Caco-2 (cell line): ENCODE data around the gene CCR5AS.
"Not testable (repeated sequence)": the region's sequence is repeated elsewhere in the genome, so short reads cannot be mapped to it uniquely, and the experiment has no call there.

Source experiments
- BruUV-seq: library from RNA; stranded (reverse); fragments of 400-500 nt; replicated peaks from 2 replicates; lab custom pipeline; 2021; lab: Mats Ljungman, UMichigan
- CTCF ChIA-PET: fragments of 300-600 bp; sonication (Branson Sonifier 250); formaldehyde crosslinking; loops from one replicate; lab custom pipeline; 2022; ENCODE audit warnings: antibody characterized with exemption; lab: Charles Lee
- POLR2A ChIA-PET: fragments of 300-600 bp; sonication (Branson Sonifier 250); formaldehyde crosslinking; loops from one replicate; lab custom pipeline; 2022; ENCODE audit warnings: antibody characterized with exemption; lab: Charles Lee
- DNase-seq, 2 experiments: peaks; one replicate each; pipeline versions ENCODE4 v3.0.0 to v3.0.0-alpha.2; 2020 to 2022
- H3K27me3 ChIP-seq: replicated peaks from 2 replicates; pipeline ENCODE4 v1.6.0; 2011; ENCODE audit warnings: low read length; ENCODE audit not compliant: control insufficient read depth, insufficient read depth
- H3K36me3 ChIP-seq: 2 replicates; pipeline ENCODE4 v1.5.1; 2011; ENCODE audit warnings: low read length; ENCODE audit not compliant: control insufficient read depth, insufficient read depth
- H3K4me1 ChIP-seq: fragments of 250-450 bp; sonication (Bioruptor Pico); 2 replicates; pipeline ENCODE4 v1.5.1; 2020; ENCODE audit warnings: mild to moderate bottlenecking
- H3K4me3 ChIP-seq: 2 replicates; pipeline ENCODE4 v1.5.1; 2011; ENCODE audit warnings: low read depth, mild to moderate bottlenecking, control low read depth, low read length
- H3K9me3 ChIP-seq: fragments of 250-450 bp; sonication (Bioruptor Pico); 2 replicates; pipeline ENCODE4 v1.5.1; 2020; ENCODE audit warnings: mild to moderate bottlenecking, moderate library complexity
- H3K27ac Mint-ChIP-seq: one replicate; pipeline ENCODE4 v1.8.0; 2022; ENCODE audit warnings: mixed read lengths; ENCODE audit not compliant: unreplicated experiment
- H3K27me3 Mint-ChIP-seq: one replicate; pipeline ENCODE4 v1.8.0; 2022; ENCODE audit warnings: mixed read lengths; ENCODE audit not compliant: insufficient read depth, unreplicated experiment
- H3K36me3 Mint-ChIP-seq: one replicate; pipeline ENCODE4 v1.8.0; 2022; ENCODE audit warnings: mild to moderate bottlenecking, mixed read lengths; ENCODE audit not compliant: insufficient read depth, unreplicated experiment
- H3K4me1 Mint-ChIP-seq: one replicate; pipeline ENCODE4 v1.8.0; 2022; ENCODE audit warnings: low read depth, mixed read lengths; ENCODE audit not compliant: unreplicated experiment
- H3K4me3 Mint-ChIP-seq: one replicate; pipeline ENCODE4 v1.8.0; 2022; ENCODE audit warnings: mild to moderate bottlenecking, moderate library complexity, mixed read lengths; ENCODE audit not compliant: unreplicated experiment
- H3K9me3 Mint-ChIP-seq: one replicate; pipeline ENCODE4 v1.8.0; 2022; ENCODE audit warnings: mixed read lengths; ENCODE audit not compliant: unreplicated experiment
- intact Hi-C: fragments of 100-400 bp; cut with micrococcal nuclease; formaldehyde crosslinking; loops from one replicate; pipeline ENCODE4 v1.10.0; 2022; ENCODE audit not compliant: unreplicated experiment
- TF ChIP-seq, protein P1 (sequence below), 2 experiments: fragments of 200-600 bp in 1 of 2; IDR thresholded peaks; 1 replicate in 1 of 2; 2 replicates in 1 of 2; pipeline versions ENCODE4 v1.5.1 to v1.8.0; 2011 to 2022; ENCODE audit warnings: antibody characterized with exemption in 1 of 2, control low read depth in 1 of 2, inconsistent platforms in 1 of 2, low read depth in 1 of 2, low read length in 1 of 2, mild to moderate bottlenecking in 1 of 2, moderate library complexity in 1 of 2; ENCODE audit not compliant: insufficient read depth in 1 of 2, severe bottlenecking in 1 of 2, unreplicated experiment in 1 of 2

The CCR5AS gene

GRCh38 chr3:46429671-46430070, 22.8 kb upstream of the CCR5AS start:
- ChIA-PET POLR2A (interaction anchor here (1.1 kb wide), 1 partner anchor 129 kb away, joined by 5 read pairs; no protein-coding TSS in a partner anchor), CTCF (interaction anchor here (0.7 to 2.3 kb wide), 4 partner anchors 16 to 129 kb away, joined by 3 to 11 read pairs (median 4); no protein-coding TSS in a partner anchor)
- BruUV-seq, result no TSS peak
- peaks cover 21% of the 10 kb centered on the region for H3K4me1 Mint-ChIP-seq
- H3K27me3 Mint-ChIP-seq, result no peaks in the 10 kb centered on the region
- peak overlapping the region; percentile 75 for H3K27ac Mint-ChIP-seq
- H3K36me3 Mint-ChIP-seq, result no peaks in the 10 kb centered on the region
- no peaks in the 10 kb centered on the region for H3K27me3 ChIP-seq
- no peak overlapping the region for H3K4me3 ChIP-seq
- intact Hi-C loops, result loop anchor here (1.0 kb wide), 1 partner anchor 129 kb away; no protein-coding TSS in a partner anchor
- peaks cover 24% of the 10 kb centered on the region for H3K9me3 Mint-ChIP-seq
- DNase-seq, result no peak
- H3K36me3 ChIP-seq, result no peaks in the 10 kb centered on the region
- peaks cover 36% of the 10 kb centered on the region for H3K4me1 ChIP-seq
- H3K4me3 Mint-ChIP-seq, result peak overlapping the region; percentile 37
- TF ChIP-seq, protein P1, sequence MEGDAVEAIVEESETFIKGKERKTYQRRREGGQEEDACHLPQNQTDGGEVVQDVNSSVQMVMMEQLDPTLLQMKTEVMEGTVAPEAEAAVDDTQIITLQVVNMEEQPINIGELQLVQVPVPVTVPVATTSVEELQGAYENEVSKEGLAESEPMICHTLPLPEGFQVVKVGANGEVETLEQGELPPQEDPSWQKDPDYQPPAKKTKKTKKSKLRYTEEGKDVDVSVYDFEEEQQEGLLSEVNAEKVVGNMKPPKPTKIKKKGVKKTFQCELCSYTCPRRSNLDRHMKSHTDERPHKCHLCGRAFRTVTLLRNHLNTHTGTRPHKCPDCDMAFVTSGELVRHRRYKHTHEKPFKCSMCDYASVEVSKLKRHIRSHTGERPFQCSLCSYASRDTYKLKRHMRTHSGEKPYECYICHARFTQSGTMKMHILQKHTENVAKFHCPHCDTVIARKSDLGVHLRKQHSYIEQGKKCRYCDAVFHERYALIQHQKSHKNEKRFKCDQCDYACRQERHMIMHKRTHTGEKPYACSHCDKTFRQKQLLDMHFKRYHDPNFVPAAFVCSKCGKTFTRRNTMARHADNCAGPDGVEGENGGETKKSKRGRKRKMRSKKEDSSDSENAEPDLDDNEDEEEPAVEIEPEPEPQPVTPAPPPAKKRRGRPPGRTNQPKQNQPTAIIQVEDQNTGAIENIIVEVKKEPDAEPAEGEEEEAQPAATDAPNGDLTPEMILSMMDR (IDR thresholded peaks at IDR 0.05; ENCODE audit: insufficient read depth in 1 of 2, low read depth in 1 of 2, low read length in 1 of 2, severe bottlenecking in 1 of 2, unreplicated experiment in 1 of 2), result no peak
- H3K9me3 ChIP-seq, result peaks cover 3% of the 10 kb centered on the region; the same call in 1 of the 2 replicates

DNA sequence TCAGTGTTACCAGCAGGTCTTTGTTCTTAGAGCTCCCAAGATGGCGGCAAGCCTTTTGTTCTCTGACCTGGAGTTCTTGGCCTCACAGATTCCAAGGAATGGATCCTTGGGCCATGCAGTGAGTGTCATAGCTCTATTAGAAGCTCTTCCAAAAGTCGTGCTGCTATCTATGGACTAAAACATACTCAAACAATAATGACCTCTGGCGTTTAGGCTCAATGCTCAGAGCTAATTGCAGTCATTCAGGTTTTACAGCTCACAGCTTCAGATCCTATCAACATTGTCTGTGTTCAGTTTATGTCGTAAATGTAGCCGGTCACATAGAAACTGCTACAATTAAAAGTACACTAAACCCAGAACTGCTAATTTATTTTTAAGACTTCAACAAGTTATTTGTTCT, 22.4 kb upstream of the CCR5AS start:
- DNase-seq, result peak; percentile 29 to 45
- TF ChIP-seq, protein P1 (IDR thresholded peaks at IDR 0.05; ENCODE audit: insufficient read depth in 1 of 2, low read depth in 1 of 2, low read length in 1 of 2, severe bottlenecking in 1 of 2, unreplicated experiment in 1 of 2), result no peak
- CTCF ChIA-PET, result interaction anchor here (0.7 to 2.3 kb wide), 4 partner anchors 16 to 129 kb away, joined by 3 to 11 read pairs (median 4); no protein-coding TSS in a partner anchor
- Histone ChIP-seq H3K4me1 (peaks cover 36% of the 10 kb centered on the region), H3K27me3 (no peaks in the 10 kb centered on the region), H3K9me3 (peaks cover 3% of the 10 kb centered on the region; the same call in 1 of the 2 replicates), H3K36me3 (no peaks in the 10 kb centered on the region), H3K4me3 (no peak overlapping the region)
- no TSS peak for BruUV-seq
- Mint-ChIP-seq H3K36me3 (no peaks in the 10 kb centered on the region), H3K27ac (peak overlapping the region; percentile 75), H3K27me3 (no peaks in the 10 kb centered on the region), H3K9me3 (peaks cover 23% of the 10 kb centered on the region), H3K4me3 (peak overlapping the region; percentile 37), H3K4me1 (peaks cover 21% of the 10 kb centered on the region)
- intact Hi-C loops, result loop anchor here (1.0 kb wide), 1 partner anchor 129 kb away; no protein-coding TSS in a partner anchor
- POLR2A ChIA-PET, result interaction anchor here (1.1 kb wide), 1 partner anchor 129 kb away, joined by 5 read pairs; no protein-coding TSS in a partner anchor

DNA sequence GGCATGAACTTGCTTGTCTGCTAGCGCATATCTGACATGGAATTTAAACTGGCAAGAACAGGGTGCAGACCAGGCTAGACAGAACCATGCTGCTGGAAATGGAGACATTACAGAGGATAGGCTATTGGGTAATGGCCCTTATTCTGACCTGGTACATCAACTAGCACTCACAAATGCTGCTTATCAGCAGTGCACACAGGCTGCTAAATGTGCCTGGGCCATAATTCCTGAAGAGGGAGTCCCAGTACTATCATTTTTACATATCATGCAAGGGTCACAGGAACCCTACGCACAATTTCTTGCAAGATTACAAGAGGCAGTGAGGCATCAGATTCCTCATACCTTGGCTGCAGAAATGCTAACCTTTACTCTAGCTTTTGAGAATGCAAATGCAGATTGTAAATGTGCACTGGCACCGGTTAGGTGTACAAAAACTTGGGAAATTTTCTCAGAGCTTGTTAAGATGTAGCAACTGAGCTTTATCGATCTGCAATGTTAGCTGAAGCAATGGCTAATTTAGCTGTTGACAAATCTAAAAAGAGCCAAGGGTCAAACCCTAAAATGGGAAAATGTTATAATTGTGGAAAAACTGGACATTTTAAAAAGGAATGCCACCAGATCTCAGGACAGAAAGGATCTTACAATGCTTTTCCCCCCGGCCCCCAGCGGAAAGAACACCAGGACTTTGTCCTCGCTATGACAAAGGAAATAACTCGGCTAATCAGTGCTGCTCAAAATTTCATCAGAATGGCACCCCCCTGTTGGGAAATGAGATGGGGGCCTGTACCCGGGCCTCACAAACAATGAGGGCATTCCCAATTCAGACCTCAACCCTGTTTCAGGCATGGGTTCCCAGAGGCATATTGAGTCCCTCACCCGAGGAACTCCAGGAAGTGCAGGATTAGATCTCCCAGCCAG, 21.3 kb upstream of the CCR5AS start:
- no peaks in the 10 kb centered on the region for H3K36me3 Mint-ChIP-seq
- H3K4me3 Mint-ChIP-seq, result no peak overlapping the region
- Histone ChIP-seq H3K27me3 (no peaks in the 10 kb centered on the region), H3K4me3 (no peak overlapping the region), H3K36me3 (no peaks in the 10 kb centered on the region), H3K4me1 (peaks cover 31% of the 10 kb centered on the region), H3K9me3 (peaks cover 3% of the 10 kb centered on the region; the same call in 1 of the 2 replicates)
- intact Hi-C loops, result loop anchor here (1.0 kb wide), 1 partner anchor 60 kb away; no protein-coding TSS in a partner anchor
- CTCF ChIA-PET, result interaction anchor here (0.9 to 2.3 kb wide), 2 partner anchors 61 to 232 kb away, joined by 3 to 11 read pairs; no protein-coding TSS in a partner anchor
- TF ChIP-seq, protein P1 (IDR thresholded peaks at IDR 0.05; ENCODE audit: insufficient read depth in 1 of 2, low read depth in 1 of 2, low read length in 1 of 2, severe bottlenecking in 1 of 2, unreplicated experiment in 1 of 2), result peak in 1 of 2 experiments; percentile 11
- DNase-seq, result peak; percentile 25 to 45
- POLR2A ChIA-PET, result no interaction called here
- H3K9me3 Mint-ChIP-seq, result peaks cover 23% of the 10 kb centered on the region
- no TSS peak for BruUV-seq
- no peaks in the 10 kb centered on the region for H3K27me3 Mint-ChIP-seq
- H3K4me1 Mint-ChIP-seq, result peaks cover 21% of the 10 kb centered on the region
- no peak overlapping the region for H3K27ac Mint-ChIP-seq

GRCh38 chr3:46427404-46427803, 20.5 kb upstream of the CCR5AS start:
- POLR2A ChIA-PET, H3K27me3 Mint-ChIP-seq, H3K4me3 Mint-ChIP-seq, BruUV-seq, DNase-seq, H3K36me3 Mint-ChIP-seq, H3K27me3 ChIP-seq, H3K4me3 ChIP-seq, H3K27ac Mint-ChIP-seq, intact Hi-C loops, H3K9me3 ChIP-seq, H3K36me3 ChIP-seq: not testable (repeated sequence)
- Mint-ChIP-seq H3K9me3 (peaks cover 16% of the 10 kb centered on the region), H3K4me1 (peaks cover 21% of the 10 kb centered on the region)
- CTCF ChIA-PET, result interaction anchor here (0.8 kb wide), 1 partner anchor 131 kb away, joined by 3 read pairs; no protein-coding TSS in a partner anchor
- H3K4me1 ChIP-seq, result peaks cover 31% of the 10 kb centered on the region
